ENCODE measurements around the gene CNOT4. TPM values are rescaled to one million over a fixed set of nuclear protein-coding genes. Genes with fewer than 3 reads are reported as not detected.

The CNOT4 gene
- total RNA-seq, 6 experiments from 2014 or later: 23.2 to 27.3 (median 25.1) TPM

- no peaks in the 10 kb centered on the region for H3K9me3 Mint-ChIP-seq
- no peak overlapping the region for H3K4me3 Mint-ChIP-seq
Measured at GRCh38 chr7:135348493-135348892, 161.4 kb downstream of the CNOT4 start.

GRCh38 chr7:135343361-135343760, 166.5 kb downstream of the CNOT4 start:
- no peaks in the 10 kb centered on the region for H3K36me3 Mint-ChIP-seq (ENCODE audit: low read depth)
- no peak for TF ChIP-seq CTCF (IDR thresholded peaks at IDR 0.05)
- no peak for DNase-seq
- no peaks in the 10 kb centered on the region for H3K9me3 Mint-ChIP-seq
- no peak overlapping the region for H3K27ac Mint-ChIP-seq
- no peaks in the 10 kb centered on the region for H3K4me1 Mint-ChIP-seq (ENCODE audit: low read depth)
- no peak overlapping the region for H3K4me3 Mint-ChIP-seq
- peaks cover 28% of the 10 kb centered on the region for H3K27me3 Mint-ChIP-seq (ENCODE audit: insufficient read depth)

More at GRCh38 chr7:135348493-135348892, 161.4 kb downstream of the CNOT4 start:
- Mint-ChIP-seq H3K27ac (no peak overlapping the region), H3K4me1 (ENCODE audit: low read depth) (peaks cover 7% of the 10 kb centered on the region), H3K27me3 (ENCODE audit: insufficient read depth) (peaks cover 7% of the 10 kb centered on the region; the same call in 1 of the 2 replicates), H3K36me3 (ENCODE audit: low read depth) (no peaks in the 10 kb centered on the region)
- no peak for TF ChIP-seq CTCF (IDR thresholded peaks at IDR 0.05)
- DNase-seq: no peak

GRCh38 chr7:135342887-135343286, 167.0 kb downstream of the CNOT4 start:
- no peak for TF ChIP-seq CTCF (IDR thresholded peaks at IDR 0.05)
- DNase-seq: no peak
- no peaks in the 10 kb centered on the region for H3K36me3 Mint-ChIP-seq (ENCODE audit: low read depth)
- no peaks in the 10 kb centered on the region for H3K4me1 Mint-ChIP-seq (ENCODE audit: low read depth)
- H3K27ac Mint-ChIP-seq: no peak overlapping the region
- peaks cover 28% of the 10 kb centered on the region for H3K27me3 Mint-ChIP-seq (ENCODE audit: insufficient read depth)
- H3K9me3 Mint-ChIP-seq: no peaks in the 10 kb centered on the region
- no peak overlapping the region for H3K4me3 Mint-ChIP-seq

GRCh38 chr7:135341049-135341448, 168.9 kb downstream of the CNOT4 start:
- Mint-ChIP-seq H3K27ac (no peak overlapping the region), H3K36me3 (ENCODE audit: low read depth) (no peaks in the 10 kb centered on the region), H3K4me1 (ENCODE audit: low read depth) (no peaks in the 10 kb centered on the region), H3K9me3 (no peaks in the 10 kb centered on the region), H3K4me3 (no peak overlapping the region), H3K27me3 (ENCODE audit: insufficient read depth) (peaks cover 28% of the 10 kb centered on the region)
- TF ChIP-seq CTCF (IDR thresholded peaks at IDR 0.05): no peak
- no peak for DNase-seq

- Mint-ChIP-seq H3K27ac (no peak overlapping the region), H3K9me3 (no peaks in the 10 kb centered on the region), H3K4me1 (ENCODE audit: low read depth) (no peaks in the 10 kb centered on the region), H3K36me3 (ENCODE audit: low read depth) (no peaks in the 10 kb centered on the region), H3K4me3 (no peak overlapping the region), H3K27me3 (ENCODE audit: insufficient read depth) (peaks cover 22% of the 10 kb centered on the region)
- DNase-seq: no peak
- no peak for TF ChIP-seq CTCF (IDR thresholded peaks at IDR 0.05)
Measured at GRCh38 chr7:135337977-135338550, 171.8 kb downstream of the CNOT4 start.

Data from HFFc6 (cell line).